Neural cell (in vitro differentiated cells): Measurements from ENCODE around the gene HDLBP.
A peak's percentile ranks its signal among the peaks of the same experiment; 100 is the strongest.

ENCODE experiments used
- EZH2 ChIP-seq: fragments of 200-600, 300-800 bp; shearing (Covaris generic), sonication (generic); IDR thresholded peaks from 2 replicates; pipeline ENCODE4 v1.6.1; 2014; ENCODE audit warnings: antibody characterized with exemption, low read length, borderline replicate concordance, mild to moderate bottlenecking; ENCODE audit not compliant: insufficient read depth, poor library complexity, severe bottlenecking
- MXI1 ChIP-seq: fragments of 450-650 bp; conservative IDR thresholded peaks from 2 replicates; pipeline ENCODE4 v1.6.1; 2014; ENCODE audit warnings: antibody characterized with exemption, mild to moderate bottlenecking; ENCODE audit not compliant: poor library complexity, severe bottlenecking
- POLR2AphosphoS5 ChIP-seq: IDR thresholded peaks from 2 replicates; pipeline ENCODE4 v1.6.1; 2012
- SMC3 ChIP-seq: fragments of 450-650 bp; conservative IDR thresholded peaks from 2 replicates; pipeline ENCODE4 v1.6.1; 2014; ENCODE audit warnings: antibody characterized with exemption, mild to moderate bottlenecking, moderate library complexity; ENCODE audit not compliant: poor library complexity
- TF ChIP-seq, protein P1 (sequence below): fragments of 450-650 bp; IDR thresholded peaks from 2 replicates; pipeline ENCODE4 v1.5.1; 2014; ENCODE audit warnings: antibody characterized with exemption, mild to moderate bottlenecking, moderate library complexity; ENCODE audit not compliant: poor library complexity, severe bottlenecking
- TF ChIP-seq, protein P2 (sequence below): IDR thresholded peaks from 2 replicates; pipeline ENCODE4 v1.6.1; 2012; ENCODE audit warnings: borderline replicate concordance

DNA sequence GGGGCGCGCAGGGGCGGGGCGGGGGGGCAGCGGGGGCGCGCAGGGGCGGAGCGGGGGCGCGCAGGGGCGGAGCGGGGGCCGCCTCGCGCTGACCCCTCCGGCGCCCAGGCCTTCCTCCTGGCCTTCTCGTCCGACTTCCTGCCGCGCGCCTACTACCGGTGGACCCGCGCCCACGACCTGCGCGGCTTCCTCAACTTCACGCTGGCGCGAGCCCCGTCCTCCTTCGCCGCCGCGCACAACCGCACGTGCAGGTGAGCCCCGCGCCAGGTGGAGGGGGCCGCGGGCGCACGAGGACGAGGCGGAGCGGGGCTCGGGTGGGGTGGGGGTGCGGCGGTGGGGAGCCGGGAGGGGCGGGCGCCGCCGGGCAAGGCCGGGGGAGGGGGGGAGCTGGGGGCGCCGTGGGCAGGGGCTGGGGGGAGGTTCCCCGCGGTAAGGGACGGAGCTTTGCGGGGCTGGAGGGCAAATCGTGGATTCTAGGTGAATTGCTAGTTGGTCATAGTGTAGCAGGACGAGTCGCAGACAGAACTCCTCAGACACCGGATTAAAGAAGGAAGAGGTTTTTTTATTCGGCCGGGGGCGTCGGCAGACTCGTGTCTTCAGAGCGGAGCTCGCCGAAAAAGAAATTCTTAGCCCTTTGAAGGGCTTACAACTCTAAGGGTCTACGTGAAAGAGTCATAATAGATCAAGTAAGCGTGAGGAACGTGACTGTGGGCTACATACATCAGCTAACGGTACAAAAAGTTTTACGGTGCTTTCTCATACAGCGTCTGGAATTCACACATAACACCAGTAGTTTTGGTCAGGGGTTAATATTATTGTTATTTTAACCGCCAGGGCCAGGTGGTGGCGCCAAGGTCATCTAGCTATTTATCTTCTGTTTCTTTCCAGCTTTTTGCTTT, 97.1 kb downstream of the HDLBP start:
- TF ChIP-seq, protein P1, sequence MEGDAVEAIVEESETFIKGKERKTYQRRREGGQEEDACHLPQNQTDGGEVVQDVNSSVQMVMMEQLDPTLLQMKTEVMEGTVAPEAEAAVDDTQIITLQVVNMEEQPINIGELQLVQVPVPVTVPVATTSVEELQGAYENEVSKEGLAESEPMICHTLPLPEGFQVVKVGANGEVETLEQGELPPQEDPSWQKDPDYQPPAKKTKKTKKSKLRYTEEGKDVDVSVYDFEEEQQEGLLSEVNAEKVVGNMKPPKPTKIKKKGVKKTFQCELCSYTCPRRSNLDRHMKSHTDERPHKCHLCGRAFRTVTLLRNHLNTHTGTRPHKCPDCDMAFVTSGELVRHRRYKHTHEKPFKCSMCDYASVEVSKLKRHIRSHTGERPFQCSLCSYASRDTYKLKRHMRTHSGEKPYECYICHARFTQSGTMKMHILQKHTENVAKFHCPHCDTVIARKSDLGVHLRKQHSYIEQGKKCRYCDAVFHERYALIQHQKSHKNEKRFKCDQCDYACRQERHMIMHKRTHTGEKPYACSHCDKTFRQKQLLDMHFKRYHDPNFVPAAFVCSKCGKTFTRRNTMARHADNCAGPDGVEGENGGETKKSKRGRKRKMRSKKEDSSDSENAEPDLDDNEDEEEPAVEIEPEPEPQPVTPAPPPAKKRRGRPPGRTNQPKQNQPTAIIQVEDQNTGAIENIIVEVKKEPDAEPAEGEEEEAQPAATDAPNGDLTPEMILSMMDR, result peak; percentile 44
- no peak for TF ChIP-seq EZH2
- TF ChIP-seq, protein P2, sequence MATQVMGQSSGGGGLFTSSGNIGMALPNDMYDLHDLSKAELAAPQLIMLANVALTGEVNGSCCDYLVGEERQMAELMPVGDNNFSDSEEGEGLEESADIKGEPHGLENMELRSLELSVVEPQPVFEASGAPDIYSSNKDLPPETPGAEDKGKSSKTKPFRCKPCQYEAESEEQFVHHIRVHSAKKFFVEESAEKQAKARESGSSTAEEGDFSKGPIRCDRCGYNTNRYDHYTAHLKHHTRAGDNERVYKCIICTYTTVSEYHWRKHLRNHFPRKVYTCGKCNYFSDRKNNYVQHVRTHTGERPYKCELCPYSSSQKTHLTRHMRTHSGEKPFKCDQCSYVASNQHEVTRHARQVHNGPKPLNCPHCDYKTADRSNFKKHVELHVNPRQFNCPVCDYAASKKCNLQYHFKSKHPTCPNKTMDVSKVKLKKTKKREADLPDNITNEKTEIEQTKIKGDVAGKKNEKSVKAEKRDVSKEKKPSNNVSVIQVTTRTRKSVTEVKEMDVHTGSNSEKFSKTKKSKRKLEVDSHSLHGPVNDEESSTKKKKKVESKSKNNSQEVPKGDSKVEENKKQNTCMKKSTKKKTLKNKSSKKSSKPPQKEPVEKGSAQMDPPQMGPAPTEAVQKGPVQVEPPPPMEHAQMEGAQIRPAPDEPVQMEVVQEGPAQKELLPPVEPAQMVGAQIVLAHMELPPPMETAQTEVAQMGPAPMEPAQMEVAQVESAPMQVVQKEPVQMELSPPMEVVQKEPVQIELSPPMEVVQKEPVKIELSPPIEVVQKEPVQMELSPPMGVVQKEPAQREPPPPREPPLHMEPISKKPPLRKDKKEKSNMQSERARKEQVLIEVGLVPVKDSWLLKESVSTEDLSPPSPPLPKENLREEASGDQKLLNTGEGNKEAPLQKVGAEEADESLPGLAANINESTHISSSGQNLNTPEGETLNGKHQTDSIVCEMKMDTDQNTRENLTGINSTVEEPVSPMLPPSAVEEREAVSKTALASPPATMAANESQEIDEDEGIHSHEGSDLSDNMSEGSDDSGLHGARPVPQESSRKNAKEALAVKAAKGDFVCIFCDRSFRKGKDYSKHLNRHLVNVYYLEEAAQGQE, result no peak
- TF ChIP-seq SMC3, result no peak
- no peak for TF ChIP-seq POLR2AphosphoS5
- TF ChIP-seq MXI1, result no peak
